K562 (cell line): ENCODE results near the gene MLXIPL. TPM values are rescaled to one million over a fixed set of nuclear protein-coding genes. Genes with fewer than 3 reads are reported as not detected.

ENCODE experiments used
- ADNP ChIP-seq: fragments of 200-800 bp; sonication (Bioruptor generic); IDR thresholded peaks from 2 replicates; pipeline ENCODE4 v1.6.1; 2016; ENCODE audit warnings: missing genetic modification characterization, missing compliant biosample characterization
- ARID3B ChIP-seq: fragments of 250-450 bp; sonication (Bioruptor Pico); IDR thresholded peaks from 2 replicates; pipeline ENCODE4 v1.4.0; 2020; ENCODE audit warnings: borderline replicate concordance
- CHD1 ChIP-seq: fragments of 200-600 bp; sonication (generic); IDR thresholded peaks from one replicate; pipeline ENCODE4 v1.6.1; 2012; ENCODE audit warnings: mild to moderate bottlenecking, moderate library complexity, low read length, inconsistent platforms
- HDGF ChIP-seq: fragments of 450-650 bp; IDR thresholded peaks from 2 replicates; pipeline ENCODE4 v1.6.1; 2016
- HEY1 ChIP-seq: fragments of 250-450 bp; sonication (Bioruptor Pico); IDR thresholded peaks from 2 replicates; pipeline ENCODE4 v1.5.0; 2020; ENCODE audit warnings: mild to moderate bottlenecking, moderate library complexity, borderline replicate concordance
- KHSRP ChIP-seq: fragments of 450-650 bp; IDR thresholded peaks from 2 replicates; pipeline ENCODE4 v1.6.1; 2017
- MCM3 ChIP-seq: fragments of 450-650 bp; IDR thresholded peaks from 2 replicates; pipeline ENCODE4 v1.6.1; 2016
- MIER1 ChIP-seq: fragments of 450-650 bp; IDR thresholded peaks from 2 replicates; pipeline ENCODE4 v1.6.1; 2016; ENCODE audit warnings: antibody characterized with exemption, mild to moderate bottlenecking, low read depth
- SMC3 ChIP-seq: conservative IDR thresholded peaks from 2 replicates; pipeline ENCODE4 v1.6.1; 2011; ENCODE audit warnings: low read depth, low read length, improper control_type of control experiment; ENCODE audit not compliant: insufficient read depth
- SRSF7 ChIP-seq: fragments of 200-400 bp; formaldehyde crosslinking; optimal IDR thresholded peaks from 2 replicates; pipeline ENCODE3; 2017; ENCODE audit warnings: mild to moderate bottlenecking, low read depth, low read length
- TEAD1 ChIP-seq, 2 experiments: fragments of 450-650 bp in 1 of 2; sonication (generic) in 1 of 2; formaldehyde crosslinking; IDR thresholded peaks; 2 replicates each; pipeline versions ENCODE4 v1.4.0 to v1.8.0; 2020 to 2022; ENCODE audit warnings: mild to moderate bottlenecking in 2 of 2, missing genetic modification reagents in 1 of 2
- ZBTB2 ChIP-seq: fragments of 450-650 bp; IDR thresholded peaks from 2 replicates; pipeline ENCODE4 v1.6.1; 2016; ENCODE audit warnings: antibody characterized with exemption
- ZNF121 ChIP-seq: sonication (generic); formaldehyde crosslinking; conservative IDR thresholded peaks from 2 replicates; pipeline ENCODE4 v1.8.0; 2022; ENCODE audit warnings: missing genetic modification reagents
- ZNF316 ChIP-seq: fragments of 450-650 bp; IDR thresholded peaks from 2 replicates; pipeline ENCODE4 v1.6.1; 2016
- ZNF407 ChIP-seq: fragments of 450-650 bp; IDR thresholded peaks from 2 replicates; pipeline ENCODE4 v1.6.1; 2016; ENCODE audit warnings: low read depth
- ZNF584 ChIP-seq: fragments of 200-800 bp; sonication (Bioruptor generic); IDR thresholded peaks from 2 replicates; pipeline ENCODE4 v1.6.1; 2016; ENCODE audit warnings: low read depth, mild to moderate bottlenecking, missing genetic modification characterization, missing compliant biosample characterization
- polyA plus RNA-seq, 8 experiments: library from polyadenylated mRNA; depleted of rRNA in 4 of 8; stranded (reverse) in 5 of 8; unstranded in 3 of 8; fragments of >200 nt; fragmentation: Nextera tagmentation in 2 of 8; fragmentation: Illumina TruSeq in 1 of 8; extraction: Ambion mirVana in 2 of 8; extraction: Trizol in 1 of 8; gene quantifications; 2 replicates each; pipeline versions ENCODE4 v1.2.1 to v1.2.3, GENCODE V29; 2011 to 2014; ENCODE audit warnings: inconsistent platforms in 1 of 8, missing spikeins in 1 of 8
- total RNA-seq, 7 experiments: library from RNA; depleted of rRNA in 6 of 7; stranded (reverse); fragments of >200 nt in 6 of 7; fragmentation: Illumina TruSeq in 2 of 7; extraction: Trizol in 2 of 7; gene quantifications; 2 replicates each; pipeline versions ENCODE4 v1.2.1 to v1.2.3, GENCODE V29; 2011 to 2021; ENCODE audit warnings: low replicate concordance in 1 of 7

MLXIPL gene
- total and polyA plus RNA-seq, 9 of the 15 experiments (the other 6 are each of a cell fraction or from before 2014, with no cell fraction given): 0.11 to 18.4 (median 1.4) TPM

GRCh38 chr7:73556208-73557107 lies 67.9 kb downstream of the MLXIPL start (continued):
- no peak for TF ChIP-seq ZBTB2
- peak in 1 of 2 experiments; percentile 46; a peak in 1 of 4 replicates for TF ChIP-seq TEAD1 (CRISPR knock-in tag; IDR thresholded peaks at IDR 0.05)
- TF ChIP-seq SMC3: no peak
- TF ChIP-seq HEY1 (CRISPR knock-in tag): no peak
- TF ChIP-seq SRSF7: no peak
- TF ChIP-seq MIER1: 0 out of 2 replicates have a peak, but pooled peaks have one; percentile 46
- TF ChIP-seq ZNF584 (CRISPR knock-in tag): no peak
- TF ChIP-seq ZNF407: no peak
- peak; percentile 90 for TF ChIP-seq ZNF121 (CRISPR knock-in tag)
- no peak for TF ChIP-seq ADNP (tag)
- TF ChIP-seq CHD1: no peak
- TF ChIP-seq KHSRP: no peak
- no peak for TF ChIP-seq HDGF
- no peak for TF ChIP-seq MCM3
- TF ChIP-seq ZNF316: no peak
- TF ChIP-seq ARID3B: no peak
